Measurements from ENCODE around the gene EFHC2. TPM values are rescaled to one million over a fixed set of nuclear protein-coding genes. Genes with fewer than 3 reads are reported as not detected.

EFHC2 gene
- total and polyA plus RNA-seq, 10 of the 15 experiments (the other 5 are each of a cell fraction or from before 2014, with no cell fraction given): 0.56 TPM; not detected in 9

DNA sequence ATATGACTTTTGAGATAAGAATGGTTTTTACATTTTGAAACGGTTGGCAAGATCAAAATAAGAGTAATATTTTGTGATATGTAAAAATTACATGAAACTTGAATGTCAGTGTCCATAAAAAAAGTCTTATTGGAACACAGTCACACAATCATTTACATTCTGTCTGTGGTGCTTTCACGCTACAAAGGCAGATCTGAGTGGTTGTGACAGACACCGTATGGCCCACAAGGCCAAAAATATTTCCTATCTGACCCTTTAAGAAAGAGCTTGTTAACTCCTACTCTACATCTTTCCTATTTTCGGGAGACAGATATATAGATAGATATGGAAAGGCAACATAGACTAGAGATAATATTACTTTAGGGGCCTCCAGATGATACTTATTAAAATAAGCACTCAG is 101.9 kb downstream of the EFHC2 start:
- SMC1A ChIA-PET (ENCODE audit: uncharacterized antibody, unreplicated experiment): no interaction called here
- 28% methylated on average over 4 of the region's 4 CpGs for whole genome bisulfite sequencing (ENCODE audit: insufficient coverage, insufficient replicate concordance, low lambda C conversion rate, missing lambda C conversion rate)
- BruUV-seq (replicated peaks): no TSS peak

More for the DNA sequence above, 101.9 kb downstream of the EFHC2 start:
- FAIRE-seq (no peak), DNase-seq (ENCODE audit: low read depth, low spot score) (no peak), ATAC-seq (no peak)
- POLR2A ChIA-PET: no interaction called here
- in situ Hi-C loops (cut with MboI): no loop called here
- RAD21 ChIA-PET (ENCODE audit: unreplicated experiment): no interaction called here
- H3K4me1 ChIP-seq (ENCODE audit: control insufficient read depth, insufficient read depth, low read length): no peaks in the 10 kb centered on the region
- no peak for TF ChIP-seq BHLHE40 (IDR thresholded peaks at IDR 0.05; ENCODE audit: borderline replicate concordance in 1 of 2, low read depth in 2 of 2, low read length in 1 of 2)
- TF ChIP-seq, protein P1, sequence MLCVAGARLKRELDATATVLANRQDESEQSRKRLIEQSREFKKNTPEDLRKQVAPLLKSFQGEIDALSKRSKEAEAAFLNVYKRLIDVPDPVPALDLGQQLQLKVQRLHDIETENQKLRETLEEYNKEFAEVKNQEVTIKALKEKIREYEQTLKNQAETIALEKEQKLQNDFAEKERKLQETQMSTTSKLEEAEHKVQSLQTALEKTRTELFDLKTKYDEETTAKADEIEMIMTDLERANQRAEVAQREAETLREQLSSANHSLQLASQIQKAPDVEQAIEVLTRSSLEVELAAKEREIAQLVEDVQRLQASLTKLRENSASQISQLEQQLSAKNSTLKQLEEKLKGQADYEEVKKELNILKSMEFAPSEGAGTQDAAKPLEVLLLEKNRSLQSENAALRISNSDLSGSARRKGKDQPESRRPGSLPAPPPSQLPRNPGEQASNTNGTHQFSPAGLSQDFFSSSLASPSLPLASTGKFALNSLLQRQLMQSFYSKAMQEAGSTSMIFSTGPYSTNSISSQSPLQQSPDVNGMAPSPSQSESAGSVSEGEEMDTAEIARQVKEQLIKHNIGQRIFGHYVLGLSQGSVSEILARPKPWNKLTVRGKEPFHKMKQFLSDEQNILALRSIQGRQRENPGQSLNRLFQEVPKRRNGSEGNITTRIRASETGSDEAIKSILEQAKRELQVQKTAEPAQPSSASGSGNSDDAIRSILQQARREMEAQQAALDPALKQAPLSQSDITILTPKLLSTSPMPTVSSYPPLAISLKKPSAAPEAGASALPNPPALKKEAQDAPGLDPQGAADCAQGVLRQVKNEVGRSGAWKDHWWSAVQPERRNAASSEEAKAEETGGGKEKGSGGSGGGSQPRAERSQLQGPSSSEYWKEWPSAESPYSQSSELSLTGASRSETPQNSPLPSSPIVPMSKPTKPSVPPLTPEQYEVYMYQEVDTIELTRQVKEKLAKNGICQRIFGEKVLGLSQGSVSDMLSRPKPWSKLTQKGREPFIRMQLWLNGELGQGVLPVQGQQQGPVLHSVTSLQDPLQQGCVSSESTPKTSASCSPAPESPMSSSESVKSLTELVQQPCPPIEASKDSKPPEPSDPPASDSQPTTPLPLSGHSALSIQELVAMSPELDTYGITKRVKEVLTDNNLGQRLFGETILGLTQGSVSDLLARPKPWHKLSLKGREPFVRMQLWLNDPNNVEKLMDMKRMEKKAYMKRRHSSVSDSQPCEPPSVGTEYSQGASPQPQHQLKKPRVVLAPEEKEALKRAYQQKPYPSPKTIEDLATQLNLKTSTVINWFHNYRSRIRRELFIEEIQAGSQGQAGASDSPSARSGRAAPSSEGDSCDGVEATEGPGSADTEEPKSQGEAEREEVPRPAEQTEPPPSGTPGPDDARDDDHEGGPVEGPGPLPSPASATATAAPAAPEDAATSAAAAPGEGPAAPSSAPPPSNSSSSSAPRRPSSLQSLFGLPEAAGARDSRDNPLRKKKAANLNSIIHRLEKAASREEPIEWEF (IDR thresholded peaks at IDR 0.05; ENCODE audit: insufficient replicate concordance, low read depth, low read length): no peak
- no peak for TF ChIP-seq TBL1XR1 (IDR thresholded peaks at IDR 0.05; ENCODE audit: low read depth, low read length)
- TF ChIP-seq CEBPB (IDR thresholded peaks at IDR 0.05; ENCODE audit: borderline replicate concordance in 1 of 2, low read depth in 2 of 2, low read length in 2 of 2): no peak
- TF ChIP-seq, protein P2, sequence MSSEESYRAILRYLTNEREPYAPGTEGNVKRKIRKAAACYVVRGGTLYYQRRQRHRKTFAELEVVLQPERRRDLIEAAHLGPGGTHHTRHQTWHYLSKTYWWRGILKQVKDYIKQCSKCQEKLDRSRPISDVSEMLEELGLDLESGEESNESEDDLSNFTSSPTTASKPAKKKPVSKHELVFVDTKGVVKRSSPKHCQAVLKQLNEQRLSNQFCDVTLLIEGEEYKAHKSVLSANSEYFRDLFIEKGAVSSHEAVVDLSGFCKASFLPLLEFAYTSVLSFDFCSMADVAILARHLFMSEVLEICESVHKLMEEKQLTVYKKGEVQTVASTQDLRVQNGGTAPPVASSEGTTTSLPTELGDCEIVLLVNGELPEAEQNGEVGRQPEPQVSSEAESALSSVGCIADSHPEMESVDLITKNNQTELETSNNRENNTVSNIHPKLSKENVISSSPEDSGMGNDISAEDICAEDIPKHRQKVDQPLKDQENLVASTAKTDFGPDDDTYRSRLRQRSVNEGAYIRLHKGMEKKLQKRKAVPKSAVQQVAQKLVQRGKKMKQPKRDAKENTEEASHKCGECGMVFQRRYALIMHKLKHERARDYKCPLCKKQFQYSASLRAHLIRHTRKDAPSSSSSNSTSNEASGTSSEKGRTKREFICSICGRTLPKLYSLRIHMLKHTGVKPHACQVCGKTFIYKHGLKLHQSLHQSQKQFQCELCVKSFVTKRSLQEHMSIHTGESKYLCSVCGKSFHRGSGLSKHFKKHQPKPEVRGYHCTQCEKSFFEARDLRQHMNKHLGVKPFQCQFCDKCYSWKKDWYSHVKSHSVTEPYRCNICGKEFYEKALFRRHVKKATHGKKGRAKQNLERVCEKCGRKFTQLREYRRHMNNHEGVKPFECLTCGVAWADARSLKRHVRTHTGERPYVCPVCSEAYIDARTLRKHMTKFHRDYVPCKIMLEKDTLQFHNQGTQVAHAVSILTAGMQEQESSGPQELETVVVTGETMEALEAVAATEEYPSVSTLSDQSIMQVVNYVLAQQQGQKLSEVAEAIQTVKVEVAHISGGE (CRISPR knock-in tag; IDR thresholded peaks at IDR 0.05): no peak
- TF ChIP-seq NRF1 (conservative IDR thresholded peaks at IDR 0.05; ENCODE audit: low read depth, low read length): no peak
- no peak for TF ChIP-seq CHD1 (IDR thresholded peaks at IDR 0.05; ENCODE audit: low read depth, low read length)
- TF ChIP-seq, protein P3, sequence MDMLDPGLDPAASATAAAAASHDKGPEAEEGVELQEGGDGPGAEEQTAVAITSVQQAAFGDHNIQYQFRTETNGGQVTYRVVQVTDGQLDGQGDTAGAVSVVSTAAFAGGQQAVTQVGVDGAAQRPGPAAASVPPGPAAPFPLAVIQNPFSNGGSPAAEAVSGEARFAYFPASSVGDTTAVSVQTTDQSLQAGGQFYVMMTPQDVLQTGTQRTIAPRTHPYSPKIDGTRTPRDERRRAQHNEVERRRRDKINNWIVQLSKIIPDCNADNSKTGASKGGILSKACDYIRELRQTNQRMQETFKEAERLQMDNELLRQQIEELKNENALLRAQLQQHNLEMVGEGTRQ (IDR thresholded peaks at IDR 0.05; ENCODE audit: borderline replicate concordance, low read depth, low read length): no peak
- TF ChIP-seq, protein P4, sequence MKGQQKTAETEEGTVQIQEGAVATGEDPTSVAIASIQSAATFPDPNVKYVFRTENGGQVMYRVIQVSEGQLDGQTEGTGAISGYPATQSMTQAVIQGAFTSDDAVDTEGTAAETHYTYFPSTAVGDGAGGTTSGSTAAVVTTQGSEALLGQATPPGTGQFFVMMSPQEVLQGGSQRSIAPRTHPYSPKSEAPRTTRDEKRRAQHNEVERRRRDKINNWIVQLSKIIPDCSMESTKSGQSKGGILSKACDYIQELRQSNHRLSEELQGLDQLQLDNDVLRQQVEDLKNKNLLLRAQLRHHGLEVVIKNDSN (IDR thresholded peaks at IDR 0.05; ENCODE audit: borderline replicate concordance, extremely low read length, insufficient read depth, low read depth, low read length): no peak
- no peak for TF ChIP-seq POLR2AphosphoS5 (IDR thresholded peaks at IDR 0.05; ENCODE audit: low read length)
- TF ChIP-seq ZSCAN29 (IDR thresholded peaks at IDR 0.05): no peak
- peaks cover 0 to under 1% of the 10 kb centered on the region in 2 experiments; a peak in 1 of 4 replicates for H3K27me3 ChIP-seq (replicated peaks in 1 of 2; ENCODE audit: control insufficient read depth in 2 of 2, insufficient read depth in 2 of 2, low read length in 1 of 2)
- no peaks in the 10 kb centered on the region for H3K36me3 ChIP-seq (ENCODE audit: control insufficient read depth in 2 of 2, insufficient read depth in 2 of 2, low read length in 1 of 2)
- H3K79me2 ChIP-seq (ENCODE audit: control insufficient read depth, insufficient read depth, low read length): no peaks in the 10 kb centered on the region
- no peak overlapping the region for H3K9ac ChIP-seq (ENCODE audit: control insufficient read depth, insufficient read depth, low read length)
- CTCF ChIA-PET: interaction anchor here (0.6 to 4.1 kb wide), 3 partner anchors 11 to 283 kb away, joined by 3 to 31 read pairs (median 17); no protein-coding TSS in a partner anchor
- intact Hi-C loops (cut with micrococcal nuclease; ENCODE audit: unreplicated experiment): loop anchor here (5.0 kb wide), 1 partner anchor 404 kb away; no protein-coding TSS in a partner anchor
- H3K9me3 ChIP-seq (replicated peaks; ENCODE audit: control insufficient read depth, insufficient read depth, low read length): no peaks in the 10 kb centered on the region
- no peaks in the 10 kb centered on the region for H4K20me1 ChIP-seq (ENCODE audit: control insufficient read depth, insufficient read depth)
- no peak overlapping the region for H3K4me3 ChIP-seq
- H3K27ac ChIP-seq (ENCODE audit: control insufficient read depth, insufficient read depth): no peak overlapping the region
- H2AFZ ChIP-seq (ENCODE audit: control insufficient read depth, low read depth, low read length): no peak overlapping the region
- no peak overlapping the region for H3K4me2 ChIP-seq (ENCODE audit: control insufficient read depth, insufficient read depth)

All from GM12878 (cell line).